Kidney (tissue), 14 donors: Measurements from ENCODE around the gene MTREX. TPM values are rescaled to one million over a fixed set of nuclear protein-coding genes. Genes with fewer than 3 reads are reported as not detected.
A peak's percentile ranks its signal among the peaks of the same experiment; 100 is the strongest.

Experiments
- DNase-seq, 5 donors: peaks; one replicate each; pipeline ENCODE4 v3.0.0-alpha.2; 2013 to 2020
- FAIRE-seq: peaks from 2 replicates; lab custom pipeline; 2012; peaks lifted over from hg19 to GRCh38; lab: Jason Lieb, UNC
- H3K27ac ChIP-seq, 2 donors: one replicate each; pipeline ENCODE4 v1.7.0; 2013; ENCODE audit warnings: low read depth in 2 of 2, low read length in 2 of 2, inconsistent platforms in 1 of 2
- H3K27me3 ChIP-seq: one replicate; pipeline ENCODE4 v1.7.1; 2013; ENCODE audit warnings: low read length, inconsistent platforms; ENCODE audit not compliant: control insufficient read depth, insufficient read depth
- H3K36me3 ChIP-seq, 3 donors: one replicate each; pipeline versions ENCODE4 v1.7.0 to v1.7.1; 2013; ENCODE audit warnings: low read length in 3 of 3, control low read depth in 1 of 3, inconsistent platforms in 1 of 3; ENCODE audit not compliant: insufficient read depth in 3 of 3, control insufficient read depth in 2 of 3
- H3K4me1 ChIP-seq, 3 donors: one replicate each; pipeline versions ENCODE4 v1.7.0 to v1.7.1; 2013; ENCODE audit warnings: low read length in 3 of 3, inconsistent platforms in 1 of 3, low read depth in 1 of 3; ENCODE audit not compliant: control insufficient read depth in 2 of 3, insufficient read depth in 2 of 3
- H3K4me3 ChIP-seq, 3 donors: one replicate each; pipeline versions ENCODE4 v1.7.0 to v1.8.1; 2013; ENCODE audit warnings: low read length in 3 of 3, control low read depth in 1 of 3, inconsistent platforms in 1 of 3
- H3K9ac ChIP-seq, 3 donors: one replicate each; pipeline versions ENCODE4 v1.7.0 to v1.7.1; 2013; ENCODE audit warnings: low read length in 3 of 3, control low read depth in 1 of 3, inconsistent platforms in 1 of 3
- H3K9me3 ChIP-seq, 3 donors: one replicate each; pipeline versions ENCODE4 v1.7.0 to v1.7.1; 2013; ENCODE audit warnings: low read length in 3 of 3, control low read depth in 1 of 3, inconsistent platforms in 1 of 3; ENCODE audit not compliant: control insufficient read depth in 2 of 3, insufficient read depth in 1 of 3
- intact Hi-C: fragments of 100-400 bp; cut with DNase I; formaldehyde crosslinking; loops from one replicate; pipeline ENCODE4 v1.11.1; 2022
- polyA plus RNA-seq: library from polyadenylated mRNA; stranded (reverse); fragments of 350-450 nt; fragmentation: Illumina TruSeq; extraction: RNeasy Lipid Tissue Mini Kit (QIAGEN cat#74804); gene quantifications from one replicate; pipeline ENCODE4 v1.2.3, GENCODE V29; 2014; ENCODE audit warnings: low read depth, low replicate concordance; ENCODE audit not compliant: insufficient read depth
- total RNA-seq: library from RNA; stranded (reverse); fragmentation: NEBNext Ultra II Directional; extraction: Animal tissue kit (Norgen Biotek cat#: 25700); gene quantifications from one replicate; pipeline ENCODE4 v1.2.1, GENCODE V29; 2021
- TF ChIP-seq, protein P1 (sequence below): IDR thresholded peaks from 3 replicates; pipeline ENCODE4 v1.5.1; 2012; ENCODE audit warnings: mild to moderate bottlenecking, moderate library complexity, borderline replicate concordance; ENCODE audit not compliant: insufficient read depth; ENCODE audit errors: extremely low read depth
- donor health status: control.
- donor health status: control.
- donor health status: control.
- donor health status: control.
- donor health status: control.
- donor health status: DM: yes; HTN: yes; CAD: no.
- donor health status: Normal renal cell carcinoma (clear cell type).

Gene MTREX
- total and polyA plus RNA-seq, 2 donors from 2014 or later, result 19.3 to 69.7 TPM

DNA sequence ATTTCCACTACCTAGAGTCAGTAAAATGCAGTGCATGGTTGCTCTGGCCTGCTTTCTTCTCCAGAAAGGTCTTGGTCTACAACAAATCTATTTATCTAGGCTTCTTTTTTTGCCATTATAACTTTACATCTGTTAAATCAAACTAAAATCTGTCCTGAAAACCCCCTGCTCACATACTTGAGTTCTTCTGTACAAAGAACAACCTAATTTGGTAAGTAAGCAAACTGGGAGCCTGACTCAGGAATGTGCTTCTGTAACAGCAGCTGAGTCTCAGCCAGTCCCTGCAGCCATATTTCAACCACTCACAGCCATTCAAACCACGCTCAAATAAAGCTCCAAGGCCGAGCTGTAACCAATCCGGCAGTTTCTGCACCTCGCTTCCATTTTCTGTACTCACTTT lies 131.2 kb downstream of the MTREX start:
- FAIRE-seq, result no peak
- intact Hi-C loops, result no loop called here
- Histone ChIP-seq H3K4me1 (peaks cover 10 to 20% (median 15%) of the 10 kb centered on the region in 3 donors), H3K4me3 (no peak overlapping the region), H3K9me3 (no peaks in the 10 kb centered on the region), H3K36me3 (peaks cover 4 to 8% (median 4%) of the 10 kb centered on the region in 3 donors), H3K9ac (no peak overlapping the region), H3K27ac (peak overlapping the region; percentile 39 to 91), H3K27me3 (no peaks in the 10 kb centered on the region)
- DNase-seq, result peak in 4 of 5 donors; percentile 59 to 91 (median 69)
- TF ChIP-seq, protein P1, sequence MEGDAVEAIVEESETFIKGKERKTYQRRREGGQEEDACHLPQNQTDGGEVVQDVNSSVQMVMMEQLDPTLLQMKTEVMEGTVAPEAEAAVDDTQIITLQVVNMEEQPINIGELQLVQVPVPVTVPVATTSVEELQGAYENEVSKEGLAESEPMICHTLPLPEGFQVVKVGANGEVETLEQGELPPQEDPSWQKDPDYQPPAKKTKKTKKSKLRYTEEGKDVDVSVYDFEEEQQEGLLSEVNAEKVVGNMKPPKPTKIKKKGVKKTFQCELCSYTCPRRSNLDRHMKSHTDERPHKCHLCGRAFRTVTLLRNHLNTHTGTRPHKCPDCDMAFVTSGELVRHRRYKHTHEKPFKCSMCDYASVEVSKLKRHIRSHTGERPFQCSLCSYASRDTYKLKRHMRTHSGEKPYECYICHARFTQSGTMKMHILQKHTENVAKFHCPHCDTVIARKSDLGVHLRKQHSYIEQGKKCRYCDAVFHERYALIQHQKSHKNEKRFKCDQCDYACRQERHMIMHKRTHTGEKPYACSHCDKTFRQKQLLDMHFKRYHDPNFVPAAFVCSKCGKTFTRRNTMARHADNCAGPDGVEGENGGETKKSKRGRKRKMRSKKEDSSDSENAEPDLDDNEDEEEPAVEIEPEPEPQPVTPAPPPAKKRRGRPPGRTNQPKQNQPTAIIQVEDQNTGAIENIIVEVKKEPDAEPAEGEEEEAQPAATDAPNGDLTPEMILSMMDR, result no peak

DNA sequence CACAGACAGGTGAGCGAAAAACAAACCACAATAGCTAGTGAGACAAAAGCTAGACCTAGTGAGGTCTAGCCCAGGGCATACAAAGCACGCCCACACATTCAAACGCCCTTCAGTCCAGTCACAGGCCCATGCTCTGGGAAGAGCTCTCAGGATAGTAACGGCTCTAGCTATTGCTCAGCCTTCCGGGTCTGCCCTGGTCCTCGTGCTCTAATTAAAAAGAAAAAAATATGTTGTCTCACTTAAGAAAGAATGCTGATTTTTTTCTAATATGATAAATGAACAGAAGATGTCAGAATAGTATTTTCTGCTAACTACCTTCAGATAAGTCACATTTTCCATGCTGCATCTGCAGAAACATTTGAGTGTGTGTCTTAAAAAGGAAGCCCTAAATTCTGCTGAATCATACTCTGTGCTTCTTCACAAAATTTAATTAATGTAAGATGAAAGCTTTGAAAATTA lies 132.4 kb downstream of the MTREX start:
- no peak overlapping the region for H3K9ac ChIP-seq
- DNase-seq, result no peak
- H3K27ac ChIP-seq, result peak overlapping the region in 1 of 2 donors; percentile 91
- no peak overlapping the region for H3K4me3 ChIP-seq
- peaks cover 4 to 8% (median 4%) of the 10 kb centered on the region in 3 donors for H3K36me3 ChIP-seq
- TF ChIP-seq, protein P1, result no peak
- no peaks in the 10 kb centered on the region for H3K9me3 ChIP-seq
- peaks cover 10 to 20% (median 15%) of the 10 kb centered on the region in 3 donors for H3K4me1 ChIP-seq
- FAIRE-seq, result no peak
- no peaks in the 10 kb centered on the region for H3K27me3 ChIP-seq
- intact Hi-C loops, result no loop called here

DNA sequence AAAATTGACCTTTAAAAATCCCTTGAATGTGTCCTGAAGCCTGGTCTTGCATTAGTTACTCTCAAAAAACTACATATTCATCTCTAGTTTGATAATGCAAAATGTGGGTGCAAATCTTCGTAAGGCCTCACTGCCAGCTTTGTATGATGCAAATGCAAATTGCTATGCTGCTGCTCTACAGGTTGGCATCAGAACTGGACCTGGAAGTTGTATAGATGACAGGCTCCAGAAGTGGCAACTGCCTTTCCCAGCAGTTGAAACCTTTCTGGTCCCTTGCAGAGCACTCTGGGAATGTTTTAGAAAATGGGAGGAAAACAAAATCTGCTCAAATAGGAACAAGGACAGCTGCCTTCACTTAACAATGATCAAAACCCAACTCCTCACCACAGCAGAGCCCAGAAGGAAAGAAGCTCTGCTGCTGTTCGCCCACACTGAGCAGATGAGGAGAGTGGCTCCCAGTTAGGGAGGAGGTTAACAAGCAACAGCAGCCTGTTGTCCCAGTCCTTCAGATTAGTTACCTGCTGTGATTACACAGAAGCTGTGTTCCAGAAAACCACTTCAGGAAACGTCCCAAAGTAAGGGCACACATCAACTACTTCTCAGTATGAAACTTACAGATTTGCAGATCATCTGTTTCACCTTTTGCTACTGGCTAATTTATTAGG lies 133.4 kb downstream of the MTREX start:
- Histone ChIP-seq H3K9me3 (no peaks in the 10 kb centered on the region), H3K9ac (no peak overlapping the region), H3K27ac (no peak overlapping the region), H3K4me1 (peaks cover 10 to 20% (median 15%) of the 10 kb centered on the region in 3 donors), H3K27me3 (no peaks in the 10 kb centered on the region), H3K4me3 (no peak overlapping the region), H3K36me3 (peaks cover 4 to 8% (median 4%) of the 10 kb centered on the region in 3 donors)
- intact Hi-C loops, result no loop called here
- DNase-seq (no peak), FAIRE-seq (no peak)
- TF ChIP-seq, protein P1, result no peak
